NCI-H2196 treated with DMSO at 0.1 percent for 48 hours (cell line): ENCODE measurements around the gene RYR3.
"Not testable (repeated sequence)": the region's sequence is repeated elsewhere in the genome, so short reads cannot be mapped to it uniquely, and the experiment has no call there.

Experiments
- DNase-seq: peaks from one replicate; lab custom pipeline; 2025; ENCODE audit not compliant: unreplicated experiment; lab: John Stamatoyannopoulos, UW

The RYR3 gene

GRCh38 chr15:33565094-33565493, 254.3 kb downstream of the RYR3 start:
- DNase-seq: no peak

GRCh38 chr15:33567652-33568051, 256.9 kb downstream of the RYR3 start:
- DNase-seq: no peak

DNA sequence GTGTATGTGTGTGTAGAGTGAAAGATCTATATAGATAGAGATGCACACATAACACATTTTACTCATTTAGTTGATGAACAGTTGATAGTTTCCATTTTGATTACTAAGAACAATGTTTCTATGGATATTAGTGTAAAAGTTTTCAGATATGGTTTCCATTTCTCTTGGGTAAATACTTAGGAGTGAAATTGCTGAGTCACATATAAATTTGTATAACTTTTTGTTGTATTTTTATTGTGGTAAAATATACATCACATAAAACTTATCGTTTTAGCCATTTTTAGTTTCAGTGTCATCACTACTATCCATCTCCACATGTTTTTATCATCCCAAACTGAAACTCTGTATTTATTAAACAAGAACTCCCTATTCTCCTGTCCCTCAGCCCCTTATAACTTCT, 258.3 kb downstream of the RYR3 start:
- no peak for DNase-seq

DNA sequence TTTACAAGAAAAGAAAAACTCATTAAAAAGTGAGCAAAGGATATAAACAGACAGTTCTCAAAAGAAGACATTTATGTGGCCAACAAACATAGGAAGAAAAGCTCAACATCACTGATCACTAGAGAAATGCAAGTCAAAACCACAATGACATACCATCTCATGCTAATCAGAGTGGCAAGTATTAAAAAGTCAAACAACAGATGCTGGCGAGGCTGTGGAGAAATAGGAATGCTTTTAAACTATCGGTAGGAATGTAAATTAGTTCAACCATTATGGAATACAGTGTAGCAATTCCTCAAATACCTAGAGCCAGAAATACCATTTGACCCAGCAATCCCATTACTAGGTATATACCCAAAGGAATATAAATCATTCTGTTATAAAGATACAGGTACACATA, 267.1 kb downstream of the RYR3 start:
- not testable (repeated sequence) for DNase-seq

DNA sequence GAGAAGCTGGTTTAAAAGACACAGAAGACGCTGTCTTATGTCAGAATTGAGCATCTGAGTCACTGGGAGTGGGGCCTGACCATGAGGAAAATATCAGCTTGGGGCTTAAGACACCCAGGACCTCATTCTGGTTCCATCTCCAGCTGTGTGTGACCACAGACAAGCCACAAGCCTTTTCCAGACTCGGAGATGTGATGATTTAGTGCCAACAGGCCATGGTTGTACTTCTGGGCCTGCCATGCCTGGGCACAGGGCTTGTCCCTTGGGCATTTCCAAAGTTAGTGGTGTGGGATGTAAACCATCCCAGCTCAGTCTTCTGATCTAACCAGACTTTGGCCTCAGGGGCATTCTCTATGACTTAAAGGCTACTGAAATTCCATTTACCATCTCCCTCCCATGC, 269.8 kb downstream of the RYR3 start:
- DNase-seq: no peak

DNA sequence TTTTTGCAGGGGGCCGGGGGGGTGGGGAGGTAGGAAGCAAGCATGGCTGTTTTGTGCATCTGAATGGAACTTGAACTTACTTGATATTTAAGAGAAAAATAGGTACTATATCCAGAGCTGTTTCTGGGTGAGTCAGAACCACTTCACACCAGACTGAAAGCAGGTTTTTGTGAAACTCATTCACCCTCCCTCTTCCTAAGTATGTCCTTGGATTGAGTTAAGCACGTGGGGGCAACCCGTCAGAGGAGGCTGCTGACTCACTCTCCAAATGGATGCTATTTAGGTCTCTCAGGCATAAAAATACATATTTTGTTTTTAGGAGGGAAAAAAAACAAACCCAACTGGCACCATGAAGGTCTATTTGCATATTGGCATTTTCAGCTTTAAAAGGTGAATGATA, 270.3 kb downstream of the RYR3 start:
- no peak for DNase-seq

GRCh38 chr15:33584797-33585196, 274.0 kb downstream of the RYR3 start:
- no peak for DNase-seq

GRCh38 chr15:33586786-33587697, 276.3 kb downstream of the RYR3 start:
- no peak for DNase-seq

DNA sequence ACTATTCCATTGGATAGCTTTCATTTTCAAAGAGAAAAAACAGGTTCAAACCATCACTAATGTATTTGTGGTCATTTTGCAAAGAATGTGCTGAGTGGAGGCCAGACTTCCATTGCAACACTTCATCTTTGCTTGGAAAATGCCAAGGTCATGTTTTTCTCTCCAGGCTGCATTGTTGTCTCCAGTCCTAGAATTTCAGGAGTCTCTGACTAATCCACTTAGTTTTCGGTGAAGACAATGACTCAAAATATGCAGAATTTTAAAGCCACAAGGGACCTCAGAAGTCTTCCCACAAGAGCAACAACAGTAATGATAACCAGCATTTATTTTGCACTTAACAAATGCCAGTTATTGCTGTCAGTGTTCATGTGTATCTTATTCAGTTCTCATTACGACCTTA, 277.0 kb downstream of the RYR3 start:
- no peak for DNase-seq

DNA sequence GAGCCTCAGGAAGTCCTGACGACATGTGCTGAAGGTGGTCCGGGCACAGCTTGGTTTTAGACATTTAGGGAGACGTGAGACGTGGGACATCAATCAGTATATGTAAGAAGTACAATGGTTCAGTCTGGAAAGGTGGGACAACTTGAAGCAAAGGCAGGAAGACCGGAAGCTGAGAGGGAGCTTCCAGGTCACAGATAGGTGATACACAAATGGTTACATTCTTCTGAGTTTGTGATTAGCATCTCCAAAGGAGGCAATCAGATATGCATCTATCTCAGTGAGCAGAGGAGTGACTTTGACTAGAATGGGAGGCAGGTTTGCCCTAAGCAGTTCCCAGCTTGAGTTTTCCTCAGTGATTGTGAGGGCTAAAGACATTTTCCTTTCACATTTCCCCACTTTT, 282.1 kb downstream of the RYR3 start:
- no peak for DNase-seq

- DNase-seq: not testable (repeated sequence)
Measured at GRCh38 chr15:33598382-33598781, 287.6 kb downstream of the RYR3 start.

GRCh38 chr15:33600212-33600611, 289.4 kb downstream of the RYR3 start:
- no peak for DNase-seq

- DNase-seq: no peak
Measured at GRCh38 chr15:33601461-33601860, 290.7 kb downstream of the RYR3 start.

- DNase-seq: no peak
Measured at GRCh38 chr15:33608714-33609113, 297.9 kb downstream of the RYR3 start.

GRCh38 chr15:33612721-33613304, 302.0 kb downstream of the RYR3 start:
- no peak for DNase-seq

GRCh38 chr15:33616475-33616874, 305.7 kb downstream of the RYR3 start:
- DNase-seq: no peak

DNA sequence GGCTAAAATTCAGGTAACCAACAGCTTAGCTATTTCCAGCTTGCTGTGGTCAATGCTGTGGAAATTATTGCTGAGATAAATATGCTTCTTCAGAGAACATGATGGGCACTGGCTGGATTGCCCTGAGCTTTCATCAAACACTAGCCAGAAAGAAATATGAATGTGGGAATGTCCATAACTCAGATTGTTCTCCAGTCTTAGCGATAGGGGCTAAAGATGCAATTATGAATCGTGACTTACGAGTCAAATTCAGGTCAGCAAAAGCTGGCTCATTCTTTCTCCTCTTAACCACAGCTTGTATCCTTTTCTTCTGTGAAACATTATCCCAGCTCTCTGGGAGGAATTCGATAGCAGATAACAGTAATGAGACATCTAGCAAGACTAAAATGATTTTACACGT, 307.6 kb downstream of the RYR3 start:
- no peak for DNase-seq

GRCh38 chr15:33621141-33621540, 310.4 kb downstream of the RYR3 start:
- DNase-seq: no peak

DNA sequence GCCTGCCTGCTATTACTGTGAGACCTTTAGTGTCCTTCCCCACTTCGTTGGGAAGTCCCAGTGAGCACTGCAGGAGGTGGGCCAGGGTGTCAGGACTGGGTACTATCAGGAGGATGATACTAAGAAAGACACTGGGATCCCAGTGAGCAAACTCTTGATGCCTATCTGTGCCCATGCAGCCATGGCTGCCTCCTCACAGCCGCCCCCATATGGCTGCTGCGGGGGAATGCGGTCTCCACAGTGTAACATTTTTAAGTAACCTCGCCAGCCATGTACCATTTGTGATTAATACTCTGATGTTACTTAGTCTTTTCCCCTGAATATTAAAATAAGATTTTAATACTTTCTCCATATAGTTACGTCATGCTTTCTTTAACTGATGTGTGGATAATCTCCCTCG, 312.2 kb downstream of the RYR3 start:
- no peak for DNase-seq

DNA sequence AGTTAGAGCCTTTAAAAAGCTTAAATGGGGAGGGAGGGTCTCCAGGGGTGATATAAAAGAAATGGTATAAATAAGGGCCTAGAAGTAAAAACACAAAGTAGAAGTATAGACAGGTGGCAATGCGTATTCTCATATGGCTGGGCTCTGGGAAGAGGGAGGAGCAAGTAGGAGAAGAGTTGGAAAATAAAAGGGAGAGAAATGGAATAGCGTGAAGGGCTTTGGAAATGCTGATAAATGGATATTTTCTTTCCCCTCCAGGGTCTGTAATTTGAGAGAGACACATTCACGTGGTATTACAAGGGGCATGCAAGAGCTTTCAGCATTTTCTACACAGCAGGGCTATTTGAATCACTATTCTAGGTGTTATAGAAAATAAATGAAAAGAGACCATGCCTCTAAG, 313.7 kb downstream of the RYR3 start:
- DNase-seq: no peak

- DNase-seq: no peak
Measured at GRCh38 chr15:33629647-33630046, 318.9 kb downstream of the RYR3 start.

GRCh38 chr15:33636234-33636633, 325.5 kb downstream of the RYR3 start:
- no peak for DNase-seq

DNA sequence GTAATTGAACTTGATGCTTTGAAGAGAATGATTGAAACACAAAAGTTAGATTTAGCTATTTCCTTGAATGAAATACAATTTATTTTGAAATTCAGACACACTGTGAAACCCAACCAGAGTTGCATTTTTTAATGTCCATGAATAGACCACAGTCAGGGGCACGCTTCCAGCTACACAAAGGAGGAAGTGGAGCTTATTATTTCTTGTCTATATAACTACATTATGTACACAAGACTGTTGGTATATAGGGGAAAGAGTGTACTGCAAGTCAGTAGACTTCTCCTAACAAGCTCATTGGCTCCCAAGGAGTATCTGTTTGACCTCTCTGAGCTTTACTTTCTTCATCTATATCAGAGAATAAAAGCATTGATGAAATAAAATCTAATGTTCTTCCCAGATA, 326.2 kb downstream of the RYR3 start:
- DNase-seq: no peak
